Gastrocnemius medialis (tissue), 4 donors: ENCODE measurements around the gene KLF15.
A peak's percentile ranks its signal among the peaks of the same experiment; 100 is the strongest.

ENCODE experiments used
- CTCF ChIP-seq, 5 experiments: fragments of 450-650 bp in 3 of 5; fragments of 200-600 bp in 2 of 5; sonication (generic) in 2 of 5; IDR thresholded peaks in 4 of 5; conservative IDR thresholded peaks in 1 of 5; 1 replicate in 4 of 5; 2 replicates in 1 of 5; pipeline ENCODE4 v1.5.1; 2016 to 2019; ENCODE audit warnings: antibody characterized with exemption in 5 of 5, mild to moderate bottlenecking in 3 of 5, moderate library complexity in 3 of 5
- POLR2A ChIP-seq, 2 donors: fragments of 450-650 bp; IDR thresholded peaks; one replicate each; pipeline ENCODE4 v1.6.1; 2017; ENCODE audit warnings: antibody characterized with exemption in 2 of 2, mild to moderate bottlenecking in 2 of 2, moderate library complexity in 2 of 2

- TF ChIP-seq CTCF (IDR thresholded peaks at IDR 0.05 in 4 of 5, conservative IDR thresholded peaks at IDR 0.05 in 1 of 5): peak; percentile 88 to 100 (median 99)
- peak; percentile 88 to 95 for TF ChIP-seq POLR2A (IDR thresholded peaks at IDR 0.05)
These were observed 32.0 kb upstream of the KLF15 start for GRCh38 chr3:126389112-126389793.
